ENCODE results near the gene CLASP2.

DNA sequence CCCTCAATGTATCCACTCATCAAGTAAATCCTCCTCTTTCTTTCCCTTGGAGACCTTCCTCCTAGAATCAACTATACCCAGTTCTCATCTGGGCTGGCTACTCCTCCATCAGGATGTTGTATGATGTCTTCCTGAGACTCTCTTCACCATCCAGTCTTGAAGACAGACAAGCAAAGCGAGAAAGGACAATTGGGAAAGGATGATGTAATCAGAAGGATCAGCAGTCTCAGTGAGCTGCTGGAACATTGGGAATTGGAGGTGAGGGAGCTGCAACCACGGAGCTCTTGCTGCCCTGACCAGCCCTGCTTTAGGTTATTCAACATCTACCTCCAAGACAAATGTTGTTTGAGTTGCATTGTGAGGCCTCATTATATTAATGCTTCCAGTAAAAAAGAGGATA, 229.8 kb downstream of the CLASP2 start:
- no peak for TF ChIP-seq EZH2 (IDR thresholded peaks at IDR 0.05; ENCODE audit: low read length)
- TF ChIP-seq, protein P1, sequence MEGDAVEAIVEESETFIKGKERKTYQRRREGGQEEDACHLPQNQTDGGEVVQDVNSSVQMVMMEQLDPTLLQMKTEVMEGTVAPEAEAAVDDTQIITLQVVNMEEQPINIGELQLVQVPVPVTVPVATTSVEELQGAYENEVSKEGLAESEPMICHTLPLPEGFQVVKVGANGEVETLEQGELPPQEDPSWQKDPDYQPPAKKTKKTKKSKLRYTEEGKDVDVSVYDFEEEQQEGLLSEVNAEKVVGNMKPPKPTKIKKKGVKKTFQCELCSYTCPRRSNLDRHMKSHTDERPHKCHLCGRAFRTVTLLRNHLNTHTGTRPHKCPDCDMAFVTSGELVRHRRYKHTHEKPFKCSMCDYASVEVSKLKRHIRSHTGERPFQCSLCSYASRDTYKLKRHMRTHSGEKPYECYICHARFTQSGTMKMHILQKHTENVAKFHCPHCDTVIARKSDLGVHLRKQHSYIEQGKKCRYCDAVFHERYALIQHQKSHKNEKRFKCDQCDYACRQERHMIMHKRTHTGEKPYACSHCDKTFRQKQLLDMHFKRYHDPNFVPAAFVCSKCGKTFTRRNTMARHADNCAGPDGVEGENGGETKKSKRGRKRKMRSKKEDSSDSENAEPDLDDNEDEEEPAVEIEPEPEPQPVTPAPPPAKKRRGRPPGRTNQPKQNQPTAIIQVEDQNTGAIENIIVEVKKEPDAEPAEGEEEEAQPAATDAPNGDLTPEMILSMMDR (optimal IDR thresholded peaks at IDR 0.05 in 1 of 3, IDR thresholded peaks at IDR 0.05 in 1 of 3, conservative IDR thresholded peaks at IDR 0.05 in 1 of 3; ENCODE audit: extremely low read depth in 1 of 3, insufficient read depth in 2 of 3, low read length in 3 of 3), result no peak

Measured in keratinocyte (primary cell).